Tibial nerve (tissue), 4 donors: Measurements from ENCODE around the gene PABPC3. TPM values are rescaled to one million over a fixed set of nuclear protein-coding genes. Genes with fewer than 3 reads are reported as not detected.

ENCODE experiments used
- DNase-seq, 2 donors: peaks; one replicate each; pipeline ENCODE4 v3.0.0-alpha.2; 2019; ENCODE audit warnings: low spot score in 2 of 2
- H3K27ac ChIP-seq, 4 donors: fragments of 200-600 bp; sonication (generic) in 3 of 4; one replicate each; pipeline ENCODE4 v1.5.1; 2017 to 2019; ENCODE audit warnings: mild to moderate bottlenecking in 1 of 4
- H3K27me3 ChIP-seq, 2 donors: fragments of 200-600 bp; sonication (generic) in 1 of 2; one replicate each; pipeline versions ENCODE4 v1.5.1 to v1.6.0; 2017 to 2019
- H3K36me3 ChIP-seq, 3 donors: fragments of 200-600 bp; sonication (generic); one replicate each; pipeline ENCODE4 v1.5.1; 2018 to 2019
- H3K4me1 ChIP-seq, 4 donors: fragments of 200-600 bp; sonication (generic) in 3 of 4; one replicate each; pipeline ENCODE4 v1.5.1; 2017 to 2019
- H3K4me3 ChIP-seq, 4 donors: fragments of 200-600 bp; sonication (generic) in 3 of 4; one replicate each; pipeline ENCODE4 v1.5.1; 2017 to 2019; ENCODE audit warnings: mild to moderate bottlenecking in 1 of 4, moderate library complexity in 1 of 4
- H3K9me3 ChIP-seq, 4 donors: fragments of 200-600 bp; sonication (generic) in 3 of 4; one replicate each; pipeline ENCODE4 v1.5.1; 2017 to 2019
- CTCF ChIP-seq, 5 experiments: fragments of 200-600 bp in 3 of 5; fragments of 450-650 bp in 2 of 5; sonication (generic) in 3 of 5; IDR thresholded peaks; one replicate each; pipeline ENCODE4 v1.5.1; 2016 to 2019; ENCODE audit warnings: antibody characterized with exemption in 5 of 5, mild to moderate bottlenecking in 3 of 5, moderate library complexity in 2 of 5
- EP300 ChIP-seq, 2 donors: sonication (generic); formaldehyde crosslinking; IDR thresholded peaks; one replicate each; pipeline ENCODE4 v1.6.1; 2017; ENCODE audit warnings: antibody characterized with exemption in 2 of 2, mild to moderate bottlenecking in 1 of 2
- POLR2A ChIP-seq, 2 donors: fragments of 450-650 bp; IDR thresholded peaks; one replicate each; pipeline ENCODE4 v1.6.1; 2017; ENCODE audit warnings: antibody characterized with exemption in 2 of 2, mild to moderate bottlenecking in 2 of 2, moderate library complexity in 2 of 2
- WGBS, 2 donors: methylation state at CpG; one replicate each; pipeline ENCODE4 v1.1.5; 2018; 5-methylcytosine and 5-hydroxymethylcytosine counted together
- total RNA-seq, 4 donors: library from RNA; depleted of rRNA; stranded (reverse); fragments of >200 nt; gene quantifications; one replicate each; pipeline ENCODE4 v1.1.0, GENCODE V29; 2016

PABPC3 gene
- total RNA-seq, 4 donors from 2014 or later: 0.42 TPM; not detected in 3

GRCh38 chr13:25068810-25069209 lies 27.1 kb upstream of the PABPC3 start:
- Histone ChIP-seq H3K9me3 (no peaks in the 10 kb centered on the region), H3K27ac (no peak overlapping the region), H3K4me3 (no peak overlapping the region), H3K4me1 (no peaks in the 10 kb centered on the region), H3K27me3 (no peaks in the 10 kb centered on the region), H3K36me3 (no peaks in the 10 kb centered on the region)
- TF ChIP-seq POLR2A (IDR thresholded peaks at IDR 0.05): no peak
- WGBS, 2 donors: 81 to 86% methylated on average over 26 of the region's 26 CpGs
- no peak for DNase-seq

GRCh38 chr13:25069236-25069635 lies 26.7 kb upstream of the PABPC3 start:
- H3K36me3 ChIP-seq: no peaks in the 10 kb centered on the region
- H3K27ac ChIP-seq: no peak overlapping the region
- DNase-seq: no peak
- TF ChIP-seq EP300 (IDR thresholded peaks at IDR 0.05): no peak
- no peak for TF ChIP-seq POLR2A (IDR thresholded peaks at IDR 0.05)
- TF ChIP-seq CTCF (IDR thresholded peaks at IDR 0.05): no peak
- H3K27me3 ChIP-seq: no peaks in the 10 kb centered on the region
- no peaks in the 10 kb centered on the region for H3K4me1 ChIP-seq
- no peak overlapping the region for H3K4me3 ChIP-seq
- WGBS, 2 donors: 90 to 93% methylated on average over 20 to 21 of the region's 21 CpGs
- no peaks in the 10 kb centered on the region for H3K9me3 ChIP-seq

GRCh38 chr13:25069911-25070310 lies 26.0 kb upstream of the PABPC3 start:
- TF ChIP-seq EP300 (IDR thresholded peaks at IDR 0.05) (no peak), POLR2A (IDR thresholded peaks at IDR 0.05) (no peak), CTCF (IDR thresholded peaks at IDR 0.05) (no peak)
- Histone ChIP-seq H3K4me1 (no peaks in the 10 kb centered on the region), H3K27ac (no peak overlapping the region), H3K36me3 (no peaks in the 10 kb centered on the region), H3K27me3 (no peaks in the 10 kb centered on the region), H3K9me3 (no peaks in the 10 kb centered on the region), H3K4me3 (no peak overlapping the region)
- no peak for DNase-seq
- WGBS, 2 donors: 53 to 61% methylated on average over 8 of the region's 8 CpGs

GRCh38 chr13:25080773-25081172 lies 15.2 kb upstream of the PABPC3 start:
- H3K27ac ChIP-seq: no peak overlapping the region
- no peaks in the 10 kb centered on the region for H3K9me3 ChIP-seq
- H3K4me3 ChIP-seq: no peak overlapping the region
- H3K36me3 ChIP-seq: no peaks in the 10 kb centered on the region
- 76 to 83% methylated on average over 2 of the region's 2 CpGs for WGBS, 2 donors
- no peaks in the 10 kb centered on the region for H3K4me1 ChIP-seq
- TF ChIP-seq POLR2A (IDR thresholded peaks at IDR 0.05) (no peak), EP300 (IDR thresholded peaks at IDR 0.05) (no peak), CTCF (IDR thresholded peaks at IDR 0.05) (no peak)
- no peak for DNase-seq
- H3K27me3 ChIP-seq: no peaks in the 10 kb centered on the region

GRCh38 chr13:25084096-25084495 lies 11.8 kb upstream of the PABPC3 start:
- Histone ChIP-seq H3K4me3 (no peak overlapping the region), H3K4me1 (no peaks in the 10 kb centered on the region), H3K9me3 (no peaks in the 10 kb centered on the region), H3K36me3 (no peaks in the 10 kb centered on the region), H3K27ac (no peak overlapping the region), H3K27me3 (no peaks in the 10 kb centered on the region)
- no peak for DNase-seq
- no peak for TF ChIP-seq CTCF (IDR thresholded peaks at IDR 0.05)
- no peak for TF ChIP-seq EP300 (IDR thresholded peaks at IDR 0.05)
- no peak for TF ChIP-seq POLR2A (IDR thresholded peaks at IDR 0.05)
- WGBS, 2 donors: 78 to 79% methylated on average over 1 of the region's 1 CpG

GRCh38 chr13:25085125-25085742 lies 10.7 kb upstream of the PABPC3 start:
- no peak overlapping the region for H3K4me3 ChIP-seq
- H3K36me3 ChIP-seq: no peaks in the 10 kb centered on the region
- no peak overlapping the region for H3K27ac ChIP-seq
- H3K9me3 ChIP-seq: no peaks in the 10 kb centered on the region
- WGBS, 2 donors: 41 to 42% methylated on average over 6 of the region's 6 CpGs
- no peaks in the 10 kb centered on the region for H3K4me1 ChIP-seq
- TF ChIP-seq CTCF (IDR thresholded peaks at IDR 0.05) (peak; percentile 23 to 42 (median 31)), EP300 (IDR thresholded peaks at IDR 0.05) (no peak), POLR2A (IDR thresholded peaks at IDR 0.05) (no peak)
- DNase-seq: peak in 1 of 2 donors; percentile 54
- H3K27me3 ChIP-seq: no peaks in the 10 kb centered on the region
